Adrenal gland (tissue), 12 donors: ENCODE measurements around the gene ANO2. TPM values are rescaled to one million over a fixed set of nuclear protein-coding genes. Genes with fewer than 3 reads are reported as not detected.

ENCODE experiments used
- DNase-seq, 7 donors: peaks; one replicate each; pipeline ENCODE4 v3.0.0-alpha.2; 2019 to 2020
- H3K27ac ChIP-seq, 5 donors: fragments of 200-600 bp; sonication (generic) in 4 of 5; 1 replicate in 3 of 5; 2 replicates in 2 of 5; pipeline versions ENCODE4 v1.5.1 to v1.8.0; 2016 to 2020; ENCODE audit warnings: mild to moderate bottlenecking in 1 of 5
- H3K27me3 ChIP-seq: fragments of 200-600 bp; 2 replicates; pipeline ENCODE4 v1.8.0; 2021
- H3K36me3 ChIP-seq, 2 donors: fragments of 200-600 bp; replicated peaks in 1 of 2; 1 replicate in 1 of 2; 2 replicates in 1 of 2; pipeline versions ENCODE4 v1.5.1 to v1.8.0; 2018 to 2022
- H3K4me1 ChIP-seq, 2 donors: fragments of 200-600 bp; replicated peaks in 1 of 2; 1 replicate in 1 of 2; 2 replicates in 1 of 2; pipeline versions ENCODE4 v1.5.1 to v1.8.0; 2018 to 2021
- H3K4me3 ChIP-seq, 4 donors: fragments of 200-600 bp; sonication (generic) in 3 of 4; one replicate each; pipeline ENCODE4 v1.5.1; 2016 to 2018
- H3K9me3 ChIP-seq, 3 donors: fragments of 200-600 bp; sonication (generic) in 1 of 3; replicated peaks in 1 of 3; 1 replicate in 2 of 3; 2 replicates in 1 of 3; pipeline versions ENCODE4 v1.5.1 to v1.8.0; 2016 to 2021
- POLR2A ChIP-seq, 2 donors: fragments of 450-650 bp; IDR thresholded peaks; one replicate each; pipeline ENCODE4 v1.6.1; 2017; ENCODE audit warnings: antibody characterized with exemption in 2 of 2, mild to moderate bottlenecking in 2 of 2, moderate library complexity in 1 of 2
- WGBS, 4 donors: extraction: QIAGEN DNeasy Blood & Tissue Kit in 2 of 4; methylation state at CpG; one replicate each; pipeline versions ENCODE4 v1.1.5 to v1.1.7; 2013 to 2017; 5-methylcytosine and 5-hydroxymethylcytosine counted together
- intact Hi-C, 2 donors: fragments of 100-400 bp; cut with DNase I; formaldehyde crosslinking; loops; one replicate each; pipeline versions ENCODE4 v1.14.1 to v1.15.0; 2022 to 2023
- polyA plus RNA-seq, 3 donors: library from polyadenylated mRNA; stranded (reverse); fragments of 200-250 nt in 2 of 3; fragments of 350-450 nt in 1 of 3; fragmentation: Illumina TruSeq in 1 of 3; extraction: RNeasy Lipid Tissue Mini Kit (QIAGEN cat#74804) in 1 of 3; gene quantifications; one replicate each; pipeline ENCODE4 v1.2.3, GENCODE V29; 2013 to 2014
- total RNA-seq, 9 donors: library from RNA; depleted of rRNA in 4 of 9; stranded (reverse); fragments of >200 nt in 4 of 9; fragments of 120-200 nt in 1 of 9; fragmentation: NEBNext Ultra II Directional in 1 of 9; extraction: Animal tissue kit (Norgen Biotek cat#: 25700) in 1 of 9; gene quantifications; one replicate each; pipeline versions ENCODE4 v1.1.0 to v1.2.4, GENCODE V29; 2013 to 2023
- TF ChIP-seq, protein P1 (sequence below), 6 experiments: fragments of 450-650 bp in 4 of 6; fragments of 200-600 bp in 2 of 6; sonication (generic) in 1 of 6; IDR thresholded peaks; 1 replicate in 5 of 6; 2 replicates in 1 of 6; pipeline versions ENCODE4 v1.5.1 to v1.8.0; 2016 to 2021; ENCODE audit warnings: antibody characterized with exemption in 6 of 6, mild to moderate bottlenecking in 2 of 6, moderate library complexity in 1 of 6
- donor health status: healthy with polysubstance abuse.
- donor health status: Bipolar disorder and iron deficiency.
- donor health status: DM: yes; HTN: yes; CAD: no.
- donor health status: DM: no; HTN: no; CAD: no.
- donor health status: DM: no; HTN: no; CAD: no.
- donor health status: DM: yes; HTN: yes; CAD: no.

Gene ANO2
- total and polyA plus RNA-seq, 12 donors = 0.17 to 1.8 (median 0.88) TPM; not detected in 1

DNA sequence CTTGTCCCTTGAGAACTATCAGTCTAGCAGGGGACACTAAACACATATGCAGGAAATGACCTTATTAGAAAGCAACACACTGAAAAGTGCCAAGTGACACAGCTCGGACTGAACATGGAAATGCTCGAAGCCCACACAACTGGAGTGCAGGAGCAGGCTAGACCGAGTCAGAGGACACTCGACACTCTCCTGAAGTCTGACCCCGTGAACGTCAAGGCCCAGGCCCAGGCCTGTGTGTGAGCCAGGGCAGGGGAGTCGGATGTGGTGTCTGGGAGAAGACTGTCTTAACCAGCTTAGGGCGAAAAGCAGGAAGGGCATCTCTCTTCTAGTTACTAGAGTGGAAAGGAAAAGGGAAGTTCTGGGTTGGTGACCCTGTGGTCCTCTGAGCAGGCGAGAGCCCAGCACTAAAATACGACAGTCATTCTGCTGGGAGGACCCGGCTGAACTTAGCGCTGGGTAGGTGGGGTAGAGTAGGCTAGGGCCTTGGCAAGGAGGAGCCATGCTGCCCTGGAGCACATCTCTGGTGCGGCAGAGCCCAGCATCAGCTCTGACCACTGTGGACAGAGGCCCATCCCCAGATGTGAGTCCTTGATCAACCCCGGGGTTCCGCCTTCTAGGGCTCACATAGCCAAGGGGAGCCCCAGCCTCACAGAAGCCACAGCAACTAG lies 420.2 kb downstream of the ANO2 start:
- no peak for DNase-seq
- TF ChIP-seq, protein P1, sequence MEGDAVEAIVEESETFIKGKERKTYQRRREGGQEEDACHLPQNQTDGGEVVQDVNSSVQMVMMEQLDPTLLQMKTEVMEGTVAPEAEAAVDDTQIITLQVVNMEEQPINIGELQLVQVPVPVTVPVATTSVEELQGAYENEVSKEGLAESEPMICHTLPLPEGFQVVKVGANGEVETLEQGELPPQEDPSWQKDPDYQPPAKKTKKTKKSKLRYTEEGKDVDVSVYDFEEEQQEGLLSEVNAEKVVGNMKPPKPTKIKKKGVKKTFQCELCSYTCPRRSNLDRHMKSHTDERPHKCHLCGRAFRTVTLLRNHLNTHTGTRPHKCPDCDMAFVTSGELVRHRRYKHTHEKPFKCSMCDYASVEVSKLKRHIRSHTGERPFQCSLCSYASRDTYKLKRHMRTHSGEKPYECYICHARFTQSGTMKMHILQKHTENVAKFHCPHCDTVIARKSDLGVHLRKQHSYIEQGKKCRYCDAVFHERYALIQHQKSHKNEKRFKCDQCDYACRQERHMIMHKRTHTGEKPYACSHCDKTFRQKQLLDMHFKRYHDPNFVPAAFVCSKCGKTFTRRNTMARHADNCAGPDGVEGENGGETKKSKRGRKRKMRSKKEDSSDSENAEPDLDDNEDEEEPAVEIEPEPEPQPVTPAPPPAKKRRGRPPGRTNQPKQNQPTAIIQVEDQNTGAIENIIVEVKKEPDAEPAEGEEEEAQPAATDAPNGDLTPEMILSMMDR (IDR thresholded peaks at IDR 0.05) = no peak
- no peak for TF ChIP-seq POLR2A (IDR thresholded peaks at IDR 0.05)
- no peak overlapping the region for H3K27ac ChIP-seq
- no peaks in the 10 kb centered on the region for H3K9me3 ChIP-seq
- H3K27me3 ChIP-seq = no peaks in the 10 kb centered on the region
- H3K4me1 ChIP-seq = no peaks in the 10 kb centered on the region
- H3K4me3 ChIP-seq = no peak overlapping the region
- H3K36me3 ChIP-seq = no peaks in the 10 kb centered on the region
- intact Hi-C loops = no loop called here
- WGBS, 4 donors = 68 to 80% (median 77%) methylated on average over 12 to 15 of the region's 15 CpGs

DNA sequence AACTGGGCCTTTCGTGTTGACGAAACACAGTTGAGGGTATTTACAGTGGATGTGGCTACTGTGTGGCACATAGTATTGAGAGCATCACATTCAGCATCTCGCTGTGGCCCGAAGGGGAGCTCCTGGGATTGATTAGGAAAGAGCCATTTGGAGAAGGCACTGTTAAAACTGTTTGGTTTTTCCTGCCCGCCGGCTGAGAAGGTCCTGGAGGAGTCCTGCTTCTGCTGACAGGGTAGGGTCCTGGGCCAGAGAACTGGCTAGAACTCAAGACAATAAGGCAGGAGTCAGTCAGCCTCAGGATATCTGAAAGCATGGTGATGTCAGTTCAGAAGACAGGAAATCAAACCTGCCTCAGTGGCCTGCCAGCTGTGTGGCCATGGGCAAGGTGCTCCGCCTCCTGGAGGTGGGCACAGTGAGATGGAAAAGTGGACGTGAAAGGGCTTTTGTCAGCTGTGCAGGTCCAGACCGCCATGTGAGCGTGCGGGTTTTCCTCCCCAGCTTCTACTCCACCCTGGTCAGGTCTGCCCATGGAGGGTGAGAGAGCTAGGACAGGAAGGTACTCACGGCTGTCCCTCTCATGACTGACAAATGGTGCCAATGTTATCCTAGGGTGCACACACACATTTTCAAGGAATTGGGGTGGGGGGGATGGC lies 420.8 kb downstream of the ANO2 start:
- no peak overlapping the region for H3K4me3 ChIP-seq
- 80 to 90% (median 88%) methylated on average over 12 of the region's 12 CpGs for WGBS, 4 donors
- TF ChIP-seq, protein P1 (IDR thresholded peaks at IDR 0.05) = no peak
- TF ChIP-seq POLR2A (IDR thresholded peaks at IDR 0.05) = no peak
- H3K27me3 ChIP-seq = no peaks in the 10 kb centered on the region
- H3K9me3 ChIP-seq = no peaks in the 10 kb centered on the region
- no peak for DNase-seq
- no peaks in the 10 kb centered on the region for H3K4me1 ChIP-seq
- intact Hi-C loops = no loop called here
- no peak overlapping the region for H3K27ac ChIP-seq
- no peaks in the 10 kb centered on the region for H3K36me3 ChIP-seq

DNA sequence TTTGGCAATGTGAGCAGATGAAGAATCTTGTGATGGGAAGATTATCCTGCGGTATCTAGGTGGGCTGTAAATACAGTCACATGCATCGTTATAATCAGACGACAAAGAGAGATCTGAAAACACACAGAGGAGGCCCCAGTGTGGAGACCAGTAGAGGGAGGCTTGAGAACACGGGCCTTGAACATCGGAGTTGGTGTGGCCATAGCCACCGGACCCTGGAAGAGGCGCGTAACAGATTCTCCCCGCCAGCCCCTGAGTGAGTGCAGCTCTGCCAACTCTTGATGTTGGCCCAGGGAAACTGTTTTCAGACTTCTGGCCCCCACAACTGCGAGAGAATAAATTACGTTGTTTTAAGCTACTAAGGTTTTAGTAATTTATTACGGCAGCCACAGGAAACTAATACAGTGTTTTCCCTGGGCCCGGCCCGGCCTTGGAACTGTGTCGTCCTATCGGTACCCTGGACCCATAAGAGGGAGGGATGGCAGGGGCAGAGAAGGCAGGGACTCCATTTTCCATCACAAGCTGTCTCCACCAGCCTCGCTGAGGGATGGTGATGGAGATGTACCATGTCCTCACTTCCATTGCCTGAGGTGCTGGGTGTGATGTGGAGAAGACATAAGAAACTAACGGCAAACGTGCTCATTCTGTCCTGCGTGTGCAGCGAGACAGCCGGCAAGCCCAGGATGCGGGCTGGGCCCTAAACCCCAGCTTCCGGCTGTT lies 421.5 kb downstream of the ANO2 start:
- TF ChIP-seq POLR2A (IDR thresholded peaks at IDR 0.05) = no peak
- TF ChIP-seq, protein P1 (IDR thresholded peaks at IDR 0.05) = no peak
- 84 to 91% (median 87%) methylated on average over 22 to 24 of the region's 24 CpGs for WGBS, 4 donors
- intact Hi-C loops = no loop called here

More for the DNA sequence above, 421.5 kb downstream of the ANO2 start:
- Histone ChIP-seq H3K9me3 (no peaks in the 10 kb centered on the region), H3K27ac (no peak overlapping the region), H3K36me3 (no peaks in the 10 kb centered on the region), H3K4me1 (no peaks in the 10 kb centered on the region), H3K4me3 (no peak overlapping the region), H3K27me3 (no peaks in the 10 kb centered on the region)
- DNase-seq = no peak
